H1 (cell line): ENCODE results near the gene ERP29. TPM values are rescaled to one million over a fixed set of nuclear protein-coding genes. Genes with fewer than 3 reads are reported as not detected.

Source experiments
- CTCF ChIA-PET: fragments of 300-600 bp; sonication (Branson Sonifier 250); formaldehyde crosslinking; loops from one replicate; lab custom pipeline; 2021; ENCODE audit not compliant: partially characterized antibody; lab: Charles Lee
- POLR2A ChIA-PET: fragments of 300-600 bp; sonication (Branson Sonifier 250); formaldehyde crosslinking; loops from one replicate; lab custom pipeline; 2021; ENCODE audit warnings: inconsistent platforms; ENCODE audit not compliant: partially characterized antibody; lab: Charles Lee
- DNase-seq, 2 experiments: peaks; one replicate each; pipeline versions ENCODE4 v3.0.0 to v3.0.0-alpha.2; 2010 to 2022; ENCODE audit warnings: low spot score in 2 of 2, low read depth in 1 of 2, mixed read lengths in 1 of 2
- FAIRE-seq: peaks from 2 replicates; lab custom pipeline; 2011; peaks lifted over from hg19 to GRCh38; lab: Jason Lieb, UNC
- H2AFZ ChIP-seq: 2 replicates; pipeline ENCODE4 v1.8.1; 2012; ENCODE audit warnings: low read length, inconsistent platforms
- H2AK5ac ChIP-seq: 2 replicates; pipeline ENCODE4 v1.6.1; 2013; ENCODE audit warnings: low read depth, low read length
- H2BK120ac ChIP-seq: replicated peaks from 2 replicates; pipeline ENCODE3; 2013; ENCODE audit warnings: low read depth, low read length, inconsistent platforms
- H2BK12ac ChIP-seq: 2 replicates; pipeline ENCODE4 v1.6.1; 2013; ENCODE audit warnings: low read depth, low read length
- H2BK15ac ChIP-seq: 2 replicates; pipeline ENCODE4 v1.6.1; 2013; ENCODE audit warnings: low read length
- H2BK20ac ChIP-seq: 2 replicates; pipeline ENCODE4 v1.6.1; 2013; ENCODE audit warnings: low read length
- H2BK5ac ChIP-seq: 2 replicates; pipeline ENCODE4 v1.6.1; 2013; ENCODE audit warnings: low read depth, low read length
- H3K14ac ChIP-seq: 2 replicates; pipeline ENCODE4 v1.6.1; 2013; ENCODE audit warnings: inconsistent platforms; ENCODE audit not compliant: insufficient read length
- H3K18ac ChIP-seq: 2 replicates; pipeline ENCODE4 v1.6.1; 2013; ENCODE audit warnings: low read length; ENCODE audit errors: extremely low read depth
- H3K23ac ChIP-seq: 2 replicates; pipeline ENCODE4 v1.6.1; 2013; ENCODE audit warnings: inconsistent platforms; ENCODE audit not compliant: insufficient read length
- H3K23me2 ChIP-seq: 2 replicates; pipeline ENCODE4 v1.6.1; 2013; ENCODE audit warnings: low read depth, low read length
- H3K27ac ChIP-seq: 2 replicates; pipeline ENCODE4 v1.6.1; 2011; ENCODE audit warnings: low read depth, low read length, inconsistent platforms
- H3K27me3 ChIP-seq, 4 experiments: replicated peaks in 1 of 4; 1 replicate in 1 of 4; 2 replicates in 3 of 4; pipeline versions ENCODE4 v1.6.1 to v1.8.1; 2011 to 2013; ENCODE audit warnings: low read length in 3 of 4, mild to moderate bottlenecking in 3 of 4, inconsistent platforms in 2 of 4, mixed read lengths in 2 of 4, moderate library complexity in 1 of 4; ENCODE audit not compliant: control insufficient read depth in 3 of 4, insufficient read depth in 3 of 4; ENCODE audit errors: extremely low read depth in 1 of 4
- H3K36me3 ChIP-seq, 4 experiments: 2 replicates each; pipeline versions ENCODE4 v1.6.1 to v1.8.1; 2011 to 2013; ENCODE audit warnings: mild to moderate bottlenecking in 4 of 4, low read length in 3 of 4, moderate library complexity in 2 of 4, control low read depth in 1 of 4, inconsistent platforms in 1 of 4; ENCODE audit not compliant: insufficient read depth in 4 of 4, control insufficient read depth in 2 of 4
- H3K4ac ChIP-seq: replicated peaks from 2 replicates; pipeline ENCODE3; 2013; ENCODE audit warnings: low read length, low read depth, mixed read lengths, inconsistent platforms; ENCODE audit not compliant: insufficient read length
- H3K4me1 ChIP-seq, 4 experiments: replicated peaks in 1 of 4; 1 replicate in 1 of 4; 2 replicates in 3 of 4; pipeline versions ENCODE4 v1.6.1 to v1.8.1; 2011 to 2013; ENCODE audit warnings: low read length in 3 of 4, inconsistent platforms in 2 of 4, mixed read lengths in 1 of 4; ENCODE audit not compliant: insufficient read depth in 4 of 4, control insufficient read depth in 3 of 4
- H3K4me2 ChIP-seq, 2 experiments: 2 replicates each; pipeline versions ENCODE4 v1.6.1 to v1.8.1; 2011 to 2013; ENCODE audit warnings: low read depth in 2 of 2, low read length in 2 of 2, control low read depth in 1 of 2, inconsistent platforms in 1 of 2, mild to moderate bottlenecking in 1 of 2; ENCODE audit not compliant: insufficient read depth in 1 of 2
- H3K4me3 ChIP-seq, 4 experiments: fragments of 200-600, 300-600 bp in 1 of 4; sonication (generic), shearing (Covaris generic), sonication (Bioruptor Twin) in 1 of 4; 2 replicates each; pipeline versions ENCODE4 v1.5.1 to v1.8.1; 2011 to 2016; ENCODE audit warnings: low read length in 4 of 4, low read depth in 3 of 4, control low read depth in 2 of 4, inconsistent platforms in 2 of 4, mild to moderate bottlenecking in 2 of 4, mixed read lengths in 1 of 4, moderate library complexity in 1 of 4; ENCODE audit not compliant: insufficient read depth in 2 of 4; ENCODE audit errors: extremely low read depth in 1 of 4
- H3K56ac ChIP-seq: replicated peaks from 2 replicates; pipeline ENCODE3; 2013; ENCODE audit warnings: low read depth, mild to moderate bottlenecking, mixed read lengths, low read length, inconsistent platforms; ENCODE audit not compliant: insufficient read length
- H3K79me1 ChIP-seq: 2 replicates; pipeline ENCODE4 v1.6.1; 2013; ENCODE audit warnings: low read depth, low read length, control low read depth
- H3K79me2 ChIP-seq, 2 experiments: 2 replicates each; pipeline versions ENCODE4 v1.6.1 to v1.8.1; 2012 to 2013; ENCODE audit warnings: low read length in 2 of 2, mild to moderate bottlenecking in 2 of 2, inconsistent platforms in 1 of 2; ENCODE audit not compliant: insufficient read depth in 2 of 2, control insufficient read depth in 1 of 2
- H3K9ac ChIP-seq, 4 experiments: replicated peaks in 1 of 4; 1 replicate in 1 of 4; 2 replicates in 3 of 4; pipeline versions ENCODE4 v1.6.1 to v1.8.1; 2011 to 2013; ENCODE audit warnings: low read depth in 3 of 4, low read length in 3 of 4, control low read depth in 2 of 4, mild to moderate bottlenecking in 2 of 4, moderate library complexity in 2 of 4, inconsistent platforms in 1 of 4; ENCODE audit errors: extremely low read depth in 1 of 4
- H3K9me3 ChIP-seq, 2 experiments: 2 replicates each; pipeline versions ENCODE4 v1.6.1 to v1.8.1; 2012 to 2013; ENCODE audit warnings: mild to moderate bottlenecking in 2 of 2, moderate library complexity in 2 of 2, control low read depth in 1 of 2, inconsistent platforms in 1 of 2, low read depth in 1 of 2, low read length in 1 of 2, mixed read lengths in 1 of 2; ENCODE audit not compliant: insufficient read depth in 2 of 2
- H4K20me1 ChIP-seq, 2 experiments: replicated peaks in 1 of 2; 2 replicates each; pipeline versions ENCODE3 to v1.8.1; 2011 to 2013; ENCODE audit warnings: inconsistent platforms in 2 of 2, low read length in 2 of 2, mild to moderate bottlenecking in 1 of 2; ENCODE audit not compliant: insufficient read depth in 2 of 2, control insufficient read depth in 1 of 2
- H4K5ac ChIP-seq: 2 replicates; pipeline ENCODE4 v1.6.1; 2013; ENCODE audit warnings: low read length, low read depth, mixed read lengths, inconsistent platforms; ENCODE audit not compliant: insufficient read length
- H4K8ac ChIP-seq: 2 replicates; pipeline ENCODE4 v1.8.0; 2013; ENCODE audit warnings: mild to moderate bottlenecking, moderate library complexity, low read length, inconsistent platforms; ENCODE audit not compliant: insufficient read depth; ENCODE audit errors: extremely low read depth
- H4K91ac ChIP-seq: replicated peaks from 2 replicates; pipeline ENCODE3; 2013; ENCODE audit warnings: low read length, mixed read lengths, inconsistent platforms; ENCODE audit not compliant: insufficient read length
- ATF2 ChIP-seq: IDR thresholded peaks from 2 replicates; pipeline ENCODE4 v1.6.1; 2012; ENCODE audit warnings: low read length, inconsistent platforms
- BACH1 ChIP-seq: IDR thresholded peaks from 2 replicates; pipeline ENCODE4 v1.6.1; 2012; ENCODE audit warnings: low read length, improper control_type of control experiment
- CHD1 ChIP-seq: IDR thresholded peaks from 2 replicates; pipeline ENCODE4 v1.6.1; 2012; ENCODE audit warnings: low read depth, low read length, improper control_type of control experiment
- CTBP2 ChIP-seq: IDR thresholded peaks from 2 replicates; pipeline ENCODE4 v1.7.0; 2011; ENCODE audit warnings: borderline replicate concordance, mild to moderate bottlenecking, moderate library complexity, mixed read lengths, low read length; ENCODE audit not compliant: insufficient read depth, insufficient read length
- EP300 ChIP-seq, 2 experiments: IDR thresholded peaks; 1 replicate in 1 of 2; 2 replicates in 1 of 2; pipeline ENCODE4 v1.6.1; 2011 to 2012; ENCODE audit warnings: low read depth in 2 of 2, low read length in 2 of 2, mild to moderate bottlenecking in 2 of 2, borderline replicate concordance in 1 of 2, inconsistent platforms in 1 of 2, moderate library complexity in 1 of 2
- NANOG ChIP-seq: IDR thresholded peaks from 2 replicates; pipeline ENCODE4 v1.6.1; 2011; ENCODE audit warnings: low read length, low read depth, mild to moderate bottlenecking, inconsistent platforms; ENCODE audit not compliant: insufficient read depth, poor library complexity, severe bottlenecking
- NRF1 ChIP-seq: IDR thresholded peaks from 2 replicates; pipeline ENCODE4 v1.6.1; 2011; ENCODE audit warnings: mild to moderate bottlenecking, low read depth, low read length, improper control_type of control experiment
- PHF8 ChIP-seq: fragments of 200-600 bp; sonication (generic); conservative IDR thresholded peaks from 2 replicates; pipeline ENCODE4 v1.7.1; 2012; ENCODE audit warnings: low read depth, mild to moderate bottlenecking, inconsistent platforms, low read length, moderate library complexity
- RBBP5 ChIP-seq: IDR thresholded peaks from 2 replicates; pipeline ENCODE4 v1.7.1; 2012; ENCODE audit warnings: low read depth, mild to moderate bottlenecking, inconsistent platforms, low read length, moderate library complexity, borderline replicate concordance
- SAP30 ChIP-seq: fragments of 300-600 bp; sonication (generic); IDR thresholded peaks from 2 replicates; pipeline ENCODE4 v1.7.1; 2012; ENCODE audit warnings: low read length, moderate library complexity, mild to moderate bottlenecking, inconsistent platforms; ENCODE audit not compliant: insufficient read depth, insufficient replicate concordance
- SP4 ChIP-seq: IDR thresholded peaks from 2 replicates; pipeline ENCODE4 v1.6.1; 2012; ENCODE audit warnings: low read length, inconsistent platforms
- TAF7 ChIP-seq: optimal IDR thresholded peaks from 2 replicates; pipeline ENCODE3; 2011; ENCODE audit warnings: low read depth, mild to moderate bottlenecking, inconsistent platforms, low read length, moderate library complexity, borderline replicate concordance
- WGBS, 2 experiments: shearing (Covaris generic) in 1 of 2; methylation state at CpG; one replicate each; pipeline versions ENCODE4 v1.1.6 to v1.1.7; 2013 to 2015; ENCODE audit warnings: low lambda C conversion rate in 2 of 2, mixed read lengths in 2 of 2, inconsistent platforms in 1 of 2, low coverage in 1 of 2, missing lambda C conversion rate in 1 of 2; ENCODE audit not compliant: insufficient replicate concordance in 2 of 2, insufficient coverage in 1 of 2, insufficient read length in 1 of 2; ENCODE audit errors: extremely low coverage in 1 of 2, missing lambda C conversion rate in 1 of 2; 5-methylcytosine and 5-hydroxymethylcytosine counted together
- polyA plus RNA-seq, 7 experiments: library from polyadenylated mRNA; depleted of rRNA in 3 of 7; stranded (reverse) in 5 of 7; unstranded in 2 of 7; fragments of >200 nt in 5 of 7; fragments of 200-250 nt in 2 of 7; gene quantifications; 1 replicate in 5 of 7; 2 replicates in 1 of 7; 4 replicates in 1 of 7; pipeline versions ENCODE4 v1.2.1 to v1.2.3, GENCODE V29; 2011 to 2013; ENCODE audit warnings: missing spikeins in 2 of 7, mixed read lengths in 2 of 7
- total RNA-seq: library from RNA; stranded (reverse); fragmentation: NEBNext Ultra II Directional; extraction: Animal tissue kit (Norgen Biotek cat#: 25700); gene quantifications from 2 replicates; pipeline ENCODE4 v1.2.1, GENCODE V29; 2021

ERP29 gene
- total and polyA plus RNA-seq, 2 of the 8 experiments (the other 6 are each of a cell fraction or from before 2014, with no cell fraction given): 88.7 to 171 TPM

GRCh38 chr12:111998015-111998414, 15.2 kb upstream of the ERP29 start:
- Histone ChIP-seq H4K5ac (no peak overlapping the region), H3K4ac (no peak overlapping the region), H2BK12ac (no peak overlapping the region), H3K36me3 (no peaks in the 10 kb centered on the region), H3K79me2 (no peaks in the 10 kb centered on the region), H3K23me2 (no peaks in the 10 kb centered on the region), H3K9me3 (no peaks in the 10 kb centered on the region), H2AFZ (no peak overlapping the region), H4K91ac (no peak overlapping the region), H3K79me1 (no peaks in the 10 kb centered on the region), H4K20me1 (no peaks in the 10 kb centered on the region), H3K27ac (no peak overlapping the region), H2BK5ac (no peak overlapping the region), H2AK5ac (no peak overlapping the region), H3K27me3 (no peaks in the 10 kb centered on the region), H3K4me1 (no peaks in the 10 kb centered on the region), H3K23ac (no peak overlapping the region), H2BK120ac (no peak overlapping the region), H4K8ac (no peak overlapping the region), H2BK20ac (no peak overlapping the region), H3K56ac (no peak overlapping the region), H3K4me2 (no peak overlapping the region), H3K9ac (no peak overlapping the region), H2BK15ac (no peak overlapping the region), H3K18ac (no peak overlapping the region), H3K4me3 (no peak overlapping the region), H3K14ac (no peak overlapping the region)
- FAIRE-seq (no peak), DNase-seq (no peak)
- CTCF ChIA-PET: interaction anchor here (0.8 to 1.1 kb wide), 2 partner anchors 13 to 26 kb away, joined by 3 to 4 read pairs; no protein-coding TSS in a partner anchor
- 96% methylated on average over 4 of the region's 4 CpGs; no CpG with 5 or more reads in 1 of the 2 experiments for WGBS, 2 experiments
- POLR2A ChIA-PET: interaction anchor here (1.1 to 4.7 kb wide), 2 partner anchors 15 to 21 kb away, joined by 3 to 32 read pairs; partner anchors contain the start of genes ERP29 and TMEM116
- TF ChIP-seq SP4 (no peak), CTBP2 (no peak), EP300 (IDR thresholded peaks at IDR 0.05; ENCODE audit: borderline replicate concordance in 1 of 2, low read depth in 2 of 2, low read length in 2 of 2) (no peak), BACH1 (no peak), CHD1 (no peak), ATF2 (no peak), TAF7 (no peak), RBBP5 (no peak), SAP30 (no peak), PHF8 (no peak), NRF1 (no peak), NANOG (no peak)
